ENCODE measurements around the gene PNN.

The PNN gene

GRCh38 chr14:39229601-39230110 is 54.6 kb downstream of the PNN start:
- no peak for DNase-seq (ENCODE audit: low spot score)

GRCh38 chr14:39230416-39231035 is 55.5 kb downstream of the PNN start:
- DNase-seq (ENCODE audit: low spot score): no peak

- DNase-seq (ENCODE audit: low spot score): peak; percentile 64
These were observed 56.9 kb downstream of the PNN start for GRCh38 chr14:39231751-39232553.
